Transverse colon (tissue), 4 donors: ENCODE measurements around the gene ZNF782. TPM values are rescaled to one million over a fixed set of nuclear protein-coding genes. Genes with fewer than 3 reads are reported as not detected.
"Not testable (repeated sequence)": the region's sequence is repeated elsewhere in the genome, so short reads cannot be mapped to it uniquely, and the experiment has no call there.

Source experiments
- DNase-seq: peaks from one replicate; pipeline ENCODE4 v3.0.0-alpha.2; 2019
- H3K27ac ChIP-seq, 4 donors: fragments of 200-600 bp; sonication (generic); 2 replicates each; pipeline ENCODE4 v1.5.1; 2016 to 2018; ENCODE audit warnings: inconsistent platforms in 4 of 4
- H3K27me3 ChIP-seq: fragments of 200-600 bp; sonication (generic); 2 replicates; pipeline ENCODE4 v1.5.1; 2017; ENCODE audit warnings: inconsistent platforms
- H3K36me3 ChIP-seq, 4 donors: fragments of 200-600 bp; sonication (generic); 2 replicates each; pipeline ENCODE4 v1.5.1; 2017 to 2019; ENCODE audit warnings: inconsistent platforms in 4 of 4
- H3K4me1 ChIP-seq, 4 donors: fragments of 200-600 bp; sonication (generic); 2 replicates each; pipeline ENCODE4 v1.5.1; 2017 to 2020; ENCODE audit warnings: inconsistent platforms in 4 of 4
- H3K4me3 ChIP-seq, 4 donors: fragments of 200-600 bp; sonication (generic); 1 replicate in 1 of 4; 2 replicates in 3 of 4; pipeline versions ENCODE4 v1.5.1 to v1.6.1; 2017 to 2019; ENCODE audit warnings: inconsistent platforms in 4 of 4
- H3K9me3 ChIP-seq, 2 donors: fragments of 200-600 bp; sonication (generic); 2 replicates each; pipeline ENCODE4 v1.5.1; 2017 to 2019; ENCODE audit warnings: inconsistent platforms in 2 of 2
- EP300 ChIP-seq: sonication (generic); formaldehyde crosslinking; IDR thresholded peaks from one replicate; pipeline ENCODE4 v1.6.1; 2017; ENCODE audit warnings: antibody characterized with exemption, low read depth
- POLR2A ChIP-seq: fragments of 450-650 bp; IDR thresholded peaks from one replicate; pipeline ENCODE4 v1.6.1; 2016; ENCODE audit warnings: antibody characterized with exemption, mild to moderate bottlenecking, moderate library complexity
- POLR2AphosphoS5 ChIP-seq, 3 donors: sonication (generic); formaldehyde crosslinking; IDR thresholded peaks; one replicate each; pipeline ENCODE4 v1.6.1; 2016; ENCODE audit warnings: antibody characterized with exemption in 3 of 3
- WGBS, 2 donors: methylation state at CpG; one replicate each; pipeline ENCODE4 v1.1.5; 2018; ENCODE audit warnings: low coverage in 1 of 2; 5-methylcytosine and 5-hydroxymethylcytosine counted together
- in situ Hi-C, 4 donors: fragments of 200-750 bp; cut with MboI; loops; one replicate each; pipeline versions ENCODE4 v1.15.0 to v1.15.1; 2017; ENCODE audit warnings: low sequenced_read_pairs in 3 of 4, low pct_ligation_motif_present in 1 of 4, low pct_unique_long_range_greater_than_20kb in 1 of 4
- intact Hi-C: fragments of 100-400 bp; cut with DNase I; formaldehyde crosslinking; loops from one replicate; pipeline ENCODE4 v1.15.1; 2023; ENCODE audit warnings: low total_unique reads
- total RNA-seq, 4 donors: library from RNA; depleted of rRNA; stranded (reverse); fragments of >200 nt; gene quantifications; one replicate each; pipeline ENCODE4 v1.1.0, GENCODE V29; 2016
- TF ChIP-seq, protein P1 (sequence below), 5 experiments: fragments of 200-600 bp in 3 of 5; fragments of 450-650 bp in 2 of 5; sonication (generic) in 3 of 5; IDR thresholded peaks; 1 replicate in 2 of 5; 2 replicates in 3 of 5; pipeline ENCODE4 v1.5.1; 2016 to 2017; ENCODE audit warnings: antibody characterized with exemption in 5 of 5, inconsistent platforms in 3 of 5, mild to moderate bottlenecking in 2 of 5, moderate library complexity in 1 of 5

ZNF782 gene
- total RNA-seq, 4 donors from 2014 or later = 8.2 to 22.4 (median 18.4) TPM

DNA sequence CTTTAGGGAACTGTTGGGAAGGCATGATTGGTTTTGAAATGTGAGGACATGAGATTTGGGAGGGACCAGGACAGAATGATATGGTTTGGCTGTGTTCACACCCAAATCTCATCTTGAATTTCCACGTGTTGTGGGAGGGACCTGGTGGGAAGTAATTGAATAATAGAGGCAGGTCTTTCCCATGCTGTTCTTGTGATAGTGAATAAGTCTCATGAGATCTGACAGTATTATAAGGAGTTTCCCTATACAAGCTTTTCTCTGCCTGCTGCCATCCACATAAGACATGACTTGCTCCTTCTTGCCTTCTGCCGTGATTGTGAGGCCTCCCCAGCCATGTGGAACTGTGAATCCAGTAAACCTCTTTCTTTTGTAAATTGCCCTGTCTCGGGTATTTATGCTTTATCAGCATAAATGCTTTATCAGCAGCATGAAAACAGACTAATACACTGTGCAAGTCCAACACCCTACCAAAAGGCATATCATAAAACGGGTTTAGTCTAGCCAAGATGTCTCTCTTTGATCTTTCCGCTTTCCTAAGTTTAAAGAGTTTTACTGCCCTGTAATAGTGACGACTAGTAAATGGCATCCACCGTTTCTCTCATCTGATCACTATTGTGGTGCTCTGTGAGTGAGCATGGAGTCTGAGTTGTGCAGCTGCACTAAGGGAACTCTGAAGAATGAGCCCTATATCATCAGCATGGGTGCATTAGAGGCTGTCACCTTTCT is 12.9 kb upstream of the ZNF782 start:
- H3K27ac ChIP-seq = peak overlapping the region; percentile 17 to 45 (median 28)
- H3K4me3 ChIP-seq = no peak overlapping the region
- peaks cover 0 to 28% (median 12%) of the 10 kb centered on the region in 4 donors for H3K4me1 ChIP-seq
- H3K9me3 ChIP-seq = no peaks in the 10 kb centered on the region
- WGBS, 2 donors = 0 to 43% methylated on average over 2 to 7 of the region's 7 CpGs
- in situ Hi-C loops (loop anchor here in 3 of 4 donors (25.0 kb wide), 3 partner anchors 245 to 745 kb away; no protein-coding TSS in a partner anchor), intact Hi-C loops (no loop called here)
- DNase-seq = no peak
- no peaks in the 10 kb centered on the region for H3K36me3 ChIP-seq
- no peaks in the 10 kb centered on the region for H3K27me3 ChIP-seq
- TF ChIP-seq POLR2AphosphoS5 (IDR thresholded peaks at IDR 0.05) (no peak), POLR2A (no peak), EP300 (no peak)
- TF ChIP-seq, protein P1, sequence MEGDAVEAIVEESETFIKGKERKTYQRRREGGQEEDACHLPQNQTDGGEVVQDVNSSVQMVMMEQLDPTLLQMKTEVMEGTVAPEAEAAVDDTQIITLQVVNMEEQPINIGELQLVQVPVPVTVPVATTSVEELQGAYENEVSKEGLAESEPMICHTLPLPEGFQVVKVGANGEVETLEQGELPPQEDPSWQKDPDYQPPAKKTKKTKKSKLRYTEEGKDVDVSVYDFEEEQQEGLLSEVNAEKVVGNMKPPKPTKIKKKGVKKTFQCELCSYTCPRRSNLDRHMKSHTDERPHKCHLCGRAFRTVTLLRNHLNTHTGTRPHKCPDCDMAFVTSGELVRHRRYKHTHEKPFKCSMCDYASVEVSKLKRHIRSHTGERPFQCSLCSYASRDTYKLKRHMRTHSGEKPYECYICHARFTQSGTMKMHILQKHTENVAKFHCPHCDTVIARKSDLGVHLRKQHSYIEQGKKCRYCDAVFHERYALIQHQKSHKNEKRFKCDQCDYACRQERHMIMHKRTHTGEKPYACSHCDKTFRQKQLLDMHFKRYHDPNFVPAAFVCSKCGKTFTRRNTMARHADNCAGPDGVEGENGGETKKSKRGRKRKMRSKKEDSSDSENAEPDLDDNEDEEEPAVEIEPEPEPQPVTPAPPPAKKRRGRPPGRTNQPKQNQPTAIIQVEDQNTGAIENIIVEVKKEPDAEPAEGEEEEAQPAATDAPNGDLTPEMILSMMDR (IDR thresholded peaks at IDR 0.05) = no peak

GRCh38 chr9:96865240-96865639 is 10.9 kb upstream of the ZNF782 start:
- H3K36me3 ChIP-seq, H3K4me3 ChIP-seq, intact Hi-C loops, H3K27ac ChIP-seq, H3K9me3 ChIP-seq, DNase-seq, H3K27me3 ChIP-seq: not testable (repeated sequence)
- in situ Hi-C loops = loop anchor here in 3 of 4 donors (25.0 kb wide), 3 partner anchors 247 to 747 kb away; no protein-coding TSS in a partner anchor
- peaks cover 0 to 28% (median 12%) of the 10 kb centered on the region in 4 donors for H3K4me1 ChIP-seq
- WGBS, 2 donors = 78 to 82% methylated on average over 2 of the region's 2 CpGs

DNA sequence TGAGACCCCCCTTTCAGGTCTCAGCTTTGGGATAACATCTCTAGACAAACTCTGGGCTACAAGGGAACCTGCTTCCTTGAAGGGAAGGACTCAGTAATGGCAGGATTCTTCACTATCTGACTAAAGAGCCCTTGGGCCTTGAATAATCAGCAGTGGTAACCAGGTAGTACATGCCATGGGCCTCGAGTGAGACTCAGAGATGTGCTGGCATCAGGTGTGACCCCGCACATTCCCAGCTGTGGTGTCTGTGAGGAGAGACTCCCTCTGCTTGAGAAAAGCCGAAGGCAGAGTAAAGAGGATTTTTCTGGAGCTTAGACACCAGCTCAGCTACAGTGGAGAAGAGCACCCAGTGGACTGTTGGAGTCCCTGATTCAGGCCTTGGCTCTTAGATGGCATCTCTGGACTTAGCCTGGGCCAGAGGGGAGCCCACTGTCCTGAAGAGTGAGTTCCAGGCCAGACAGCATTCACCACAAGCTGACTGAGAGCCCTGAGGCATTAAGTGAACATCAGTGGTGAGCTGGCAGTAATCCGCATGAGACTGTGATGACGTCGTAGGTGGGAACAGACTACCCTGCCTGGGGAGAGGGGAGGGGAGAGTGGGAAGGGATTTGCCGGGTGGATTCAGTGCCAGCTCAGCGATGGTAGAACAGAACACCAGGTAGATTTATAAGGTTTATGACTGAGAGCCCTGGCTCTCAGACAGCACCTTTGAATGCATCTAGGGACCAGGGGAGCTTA is 5.3 kb upstream of the ZNF782 start:
- TF ChIP-seq EP300 (no peak), POLR2A (no peak), POLR2AphosphoS5 (IDR thresholded peaks at IDR 0.05) (no peak)
- TF ChIP-seq, protein P1 (IDR thresholded peaks at IDR 0.05) = no peak
- no peaks in the 10 kb centered on the region for H3K27me3 ChIP-seq
- WGBS, 2 donors = 86 to 89% methylated on average over 3 to 8 of the region's 8 CpGs
- in situ Hi-C loops (loop anchor here (10.0 to 25.0 kb wide), 5 partner anchors 253 to 753 kb away; partner anchors contain the start of gene TDRD7 (in 1 of the 4)), intact Hi-C loops (loop anchor here (10.0 kb wide), 1 partner anchor 535 kb away; no protein-coding TSS in a partner anchor)
- H3K27ac ChIP-seq = no peak overlapping the region
- H3K4me3 ChIP-seq = no peak overlapping the region
- H3K4me1 ChIP-seq = peaks cover 0 to 12% (median 6%) of the 10 kb centered on the region in 4 donors
- H3K36me3 ChIP-seq = no peaks in the 10 kb centered on the region
- no peak for DNase-seq
- no peaks in the 10 kb centered on the region for H3K9me3 ChIP-seq

DNA sequence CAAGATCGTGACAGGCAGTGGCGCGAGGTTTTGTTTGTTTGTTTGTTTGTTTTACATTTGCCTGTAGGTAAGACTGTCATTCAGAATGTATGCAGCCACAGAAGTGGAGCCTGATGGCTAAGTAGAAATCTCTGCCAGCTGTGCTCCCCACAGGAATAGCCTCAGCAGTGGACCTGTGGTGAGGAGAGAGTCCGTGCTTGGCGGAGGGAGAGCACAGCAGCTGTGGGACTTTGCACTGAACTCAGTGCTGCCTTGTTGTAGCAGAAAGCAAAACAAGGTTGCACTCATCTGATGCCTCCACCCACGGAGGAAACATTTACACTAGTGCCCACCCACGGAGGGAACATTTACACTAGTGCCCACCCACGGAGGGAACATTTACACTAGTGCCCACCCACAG is 4.4 kb upstream of the ZNF782 start:
- in situ Hi-C loops = loop anchor here (10.0 to 25.0 kb wide), 5 partner anchors 254 to 754 kb away; partner anchors contain the start of gene TDRD7 (in 1 of the 4)
- no peaks in the 10 kb centered on the region for H3K27me3 ChIP-seq
- no peaks in the 10 kb centered on the region for H3K9me3 ChIP-seq
- whole genome bisulfite sequencing, 2 donors = 73 to 100% methylated on average over 3 to 8 of the region's 8 CpGs
- TF ChIP-seq, protein P1 (IDR thresholded peaks at IDR 0.05) = no peak
- no peak for TF ChIP-seq POLR2AphosphoS5 (IDR thresholded peaks at IDR 0.05)
- no peak for TF ChIP-seq EP300
- no peak for TF ChIP-seq POLR2A
- intact Hi-C loops = loop anchor here (10.0 kb wide), 1 partner anchor 536 kb away; no protein-coding TSS in a partner anchor
- H3K36me3 ChIP-seq = no peaks in the 10 kb centered on the region
- DNase-seq = no peak
- H3K4me1 ChIP-seq = peaks cover under 1 to 13% (median 7%) of the 10 kb centered on the region in 4 donors
- no peak overlapping the region for H3K4me3 ChIP-seq
- H3K27ac ChIP-seq = no peak overlapping the region
